Daoy (cell line): ENCODE measurements around the gene MYB. TPM values are rescaled to one million over a fixed set of nuclear protein-coding genes. Genes with fewer than 3 reads are reported as not detected.
"Not testable (repeated sequence)": the region's sequence is repeated elsewhere in the genome, so short reads cannot be mapped to it uniquely, and the experiment has no call there.

Experiments
- DNase-seq: peaks from one replicate; pipeline ENCODE4 v3.0.0-alpha.2; 2015; ENCODE audit warnings: low read depth
- total RNA-seq: library from RNA; depleted of rRNA; stranded (reverse); fragments of >200 nt; shearing (Covaris generic); gene quantifications from 2 replicates; pipeline ENCODE4 v1.2.3, GENCODE V29; 2014

MYB gene
- total RNA-seq, 1 experiment from 2014 or later, result 2.7 TPM

GRCh38 chr6:135221505-135221904 lies 40.4 kb downstream of the MYB start:
- no peak for DNase-seq

- DNase-seq, result no peak
Measured at GRCh38 chr6:135222623-135223022, 41.5 kb downstream of the MYB start.

GRCh38 chr6:135224037-135224647 lies 43.0 kb downstream of the MYB start:
- DNase-seq, result no peak

GRCh38 chr6:135225911-135226310 lies 44.8 kb downstream of the MYB start:
- DNase-seq, result no peak

- no peak for DNase-seq
Measured at GRCh38 chr6:135226537-135226936, 45.4 kb downstream of the MYB start.

- no peak for DNase-seq
Measured at GRCh38 chr6:135227349-135227748, 46.2 kb downstream of the MYB start.

GRCh38 chr6:135227758-135228157 lies 46.6 kb downstream of the MYB start:
- DNase-seq, result no peak

- no peak for DNase-seq
Measured at GRCh38 chr6:135228486-135228885, 47.4 kb downstream of the MYB start.

GRCh38 chr6:135229996-135230395 lies 48.9 kb downstream of the MYB start:
- no peak for DNase-seq

- DNase-seq, result no peak
Measured at GRCh38 chr6:135230711-135231468, 49.8 kb downstream of the MYB start.

- DNase-seq, result no peak
Measured at GRCh38 chr6:135231469-135231844, 50.3 kb downstream of the MYB start.

- no peak for DNase-seq
Measured at GRCh38 chr6:135233686-135234491, 52.8 kb downstream of the MYB start.

- DNase-seq, result no peak
Measured at GRCh38 chr6:135234492-135234780, 53.3 kb downstream of the MYB start.

GRCh38 chr6:135235716-135236115 lies 54.6 kb downstream of the MYB start:
- no peak for DNase-seq

- no peak for DNase-seq
Measured at GRCh38 chr6:135236319-135236718, 55.2 kb downstream of the MYB start.

GRCh38 chr6:135236732-135237131 lies 55.6 kb downstream of the MYB start:
- no peak for DNase-seq

GRCh38 chr6:135240711-135241110 lies 59.6 kb downstream of the MYB start:
- no peak for DNase-seq

GRCh38 chr6:135243871-135244796 lies 63.0 kb downstream of the MYB start:
- DNase-seq, result no peak

- no peak for DNase-seq
Measured at GRCh38 chr6:135244805-135245204, 63.7 kb downstream of the MYB start.

GRCh38 chr6:135246412-135247012 lies 65.4 kb downstream of the MYB start:
- DNase-seq, result not testable (repeated sequence)

GRCh38 chr6:135250234-135250633 lies 69.1 kb downstream of the MYB start:
- DNase-seq, result no peak
